Astrocyte (in vitro differentiated cells and primary cell): Measurements from ENCODE around the gene CCDC74A. TPM values are rescaled to one million over a fixed set of nuclear protein-coding genes. Genes with fewer than 3 reads are reported as not detected.
"Not testable (repeated sequence)": the region's sequence is repeated elsewhere in the genome, so short reads cannot be mapped to it uniquely, and the experiment has no call there.

Experiments used
- DNase-seq: peaks from one replicate; pipeline ENCODE4 v3.0.0-alpha.2; 2010; ENCODE audit warnings: low read depth
- FAIRE-seq: peaks from 2 replicates; lab custom pipeline; 2011; peaks lifted over from hg19 to GRCh38; lab: Jason Lieb, UNC
- H2AFZ ChIP-seq: 2 replicates; pipeline ENCODE4 v1.6.0; 2012; ENCODE audit warnings: low read depth, low read length, inconsistent platforms
- H3K27ac ChIP-seq: 2 replicates; pipeline ENCODE4 v1.5.1; 2011; ENCODE audit warnings: low read depth, low read length, inconsistent platforms
- H3K27me3 ChIP-seq: 2 replicates; pipeline ENCODE4 v1.6.0; 2011; ENCODE audit warnings: low read length, inconsistent platforms; ENCODE audit not compliant: insufficient read depth
- H3K36me3 ChIP-seq: 2 replicates; pipeline ENCODE4 v1.5.1; 2011; ENCODE audit warnings: low read length, inconsistent platforms; ENCODE audit not compliant: insufficient read depth
- H3K4me1 ChIP-seq: 2 replicates; pipeline ENCODE4 v1.5.1; 2011; ENCODE audit warnings: low read length, inconsistent platforms; ENCODE audit not compliant: insufficient read depth
- H3K4me2 ChIP-seq: 2 replicates; pipeline ENCODE4 v1.6.0; 2012; ENCODE audit warnings: low read length, inconsistent platforms
- H3K4me3 ChIP-seq: 2 replicates; pipeline ENCODE4 v1.5.1; 2011; ENCODE audit warnings: low read depth, mild to moderate bottlenecking, low read length, inconsistent platforms; ENCODE audit not compliant: insufficient read depth
- H3K79me2 ChIP-seq: 2 replicates; pipeline ENCODE4 v1.6.0; 2012; ENCODE audit warnings: mild to moderate bottlenecking, low read length, inconsistent platforms; ENCODE audit not compliant: insufficient read depth
- H3K9ac ChIP-seq: 2 replicates; pipeline ENCODE4 v1.6.0; 2012; ENCODE audit warnings: mild to moderate bottlenecking, low read length, inconsistent platforms
- H3K9me3 ChIP-seq: 2 replicates; pipeline ENCODE4 v1.5.1; 2012; ENCODE audit warnings: low read depth, mild to moderate bottlenecking, low read length, inconsistent platforms; ENCODE audit not compliant: insufficient read depth
- H4K20me1 ChIP-seq: 2 replicates; pipeline ENCODE4 v1.6.0; 2012; ENCODE audit warnings: low read length, inconsistent platforms; ENCODE audit not compliant: insufficient read depth
- H3K27ac Mint-ChIP-seq: one replicate; pipeline ENCODE4 v1.8.0; 2021; ENCODE audit warnings: mild to moderate bottlenecking, mixed read lengths; ENCODE audit not compliant: unreplicated experiment
- H3K27me3 Mint-ChIP-seq: one replicate; pipeline ENCODE4 v1.8.0; 2021; ENCODE audit warnings: low read depth, mixed read lengths; ENCODE audit not compliant: unreplicated experiment
- H3K36me3 Mint-ChIP-seq: one replicate; pipeline ENCODE4 v1.8.0; 2021; ENCODE audit warnings: low read depth, mixed read lengths; ENCODE audit not compliant: unreplicated experiment
- H3K4me1 Mint-ChIP-seq: one replicate; pipeline ENCODE4 v1.8.0; 2021; ENCODE audit warnings: low read depth, mixed read lengths; ENCODE audit not compliant: unreplicated experiment
- H3K4me3 Mint-ChIP-seq: one replicate; pipeline ENCODE4 v1.8.0; 2021; ENCODE audit warnings: mild to moderate bottlenecking, moderate library complexity, mixed read lengths; ENCODE audit not compliant: unreplicated experiment
- H3K9me3 Mint-ChIP-seq: one replicate; pipeline ENCODE4 v1.8.0; 2021; ENCODE audit warnings: mild to moderate bottlenecking, mixed read lengths; ENCODE audit not compliant: unreplicated experiment
- CTCF ChIP-seq: IDR thresholded peaks from 2 replicates; pipeline ENCODE4 v1.5.1; 2011; ENCODE audit warnings: low read depth, mild to moderate bottlenecking, inconsistent platforms, low read length, moderate library complexity; ENCODE audit not compliant: insufficient read depth
- EZH2 ChIP-seq: IDR thresholded peaks from 2 replicates; pipeline ENCODE4 v1.6.1; 2012; ENCODE audit warnings: mild to moderate bottlenecking, low read length, inconsistent platforms; ENCODE audit not compliant: insufficient read depth
- total RNA-seq: library from RNA; stranded (reverse); gene quantifications from 2 replicates; pipeline ENCODE4 v1.2.1, GENCODE V29; 2021

CCDC74A gene
- total RNA-seq, 1 donor from 2014 or later, result 7.2 TPM

- not testable (repeated sequence) for H3K9me3 ChIP-seq, H3K4me3 Mint-ChIP-seq, H3K4me3 ChIP-seq, H4K20me1 ChIP-seq, H3K4me1 Mint-ChIP-seq, H3K4me2 ChIP-seq, H3K27me3 Mint-ChIP-seq, H3K27ac Mint-ChIP-seq, DNase-seq, H2AFZ ChIP-seq, H3K36me3 ChIP-seq, H3K9me3 Mint-ChIP-seq, H3K4me1 ChIP-seq, H3K27me3 ChIP-seq, FAIRE-seq, H3K27ac ChIP-seq, H3K9ac ChIP-seq
- H3K79me2 ChIP-seq, result peaks cover 10% of the 10 kb centered on the region
- peaks cover 11% of the 10 kb centered on the region for H3K36me3 Mint-ChIP-seq
Observed at GRCh38 chr2:131503587-131503986, 24.1 kb upstream of the CCDC74A start.

GRCh38 chr2:131504082-131504750, 23.5 kb upstream of the CCDC74A start:
- peaks cover 11% of the 10 kb centered on the region for H3K36me3 Mint-ChIP-seq
- not testable (repeated sequence) for H4K20me1 ChIP-seq, H3K4me3 Mint-ChIP-seq, H3K36me3 ChIP-seq, H3K4me2 ChIP-seq, H3K9me3 ChIP-seq, DNase-seq, H3K9me3 Mint-ChIP-seq, H3K4me1 Mint-ChIP-seq, H3K27me3 Mint-ChIP-seq, H3K27me3 ChIP-seq, FAIRE-seq, H2AFZ ChIP-seq, H3K9ac ChIP-seq, H3K79me2 ChIP-seq, H3K4me1 ChIP-seq, H3K4me3 ChIP-seq, H3K27ac ChIP-seq, H3K27ac Mint-ChIP-seq

- no peak overlapping the region for H3K4me3 Mint-ChIP-seq
- H3K36me3 Mint-ChIP-seq, result peaks cover 8% of the 10 kb centered on the region
- Histone ChIP-seq H4K20me1 (no peaks in the 10 kb centered on the region), H2AFZ (no peak overlapping the region), H3K4me3 (no peak overlapping the region), H3K4me2 (no peak overlapping the region), H3K9me3 (no peaks in the 10 kb centered on the region), H3K4me1 (peaks cover 2% of the 10 kb centered on the region), H3K36me3 (peaks cover 3% of the 10 kb centered on the region), H3K27me3 (no peaks in the 10 kb centered on the region), H3K27ac (no peak overlapping the region), H3K9ac (no peak overlapping the region), H3K79me2 (no peaks in the 10 kb centered on the region)
- no peak overlapping the region for H3K27ac Mint-ChIP-seq
- DNase-seq, result no peak
- peaks cover 8% of the 10 kb centered on the region for H3K4me1 Mint-ChIP-seq
- FAIRE-seq, result no peak
- H3K9me3 Mint-ChIP-seq, result no peaks in the 10 kb centered on the region
- TF ChIP-seq EZH2 (no peak), CTCF (no peak)
- H3K27me3 Mint-ChIP-seq, result no peaks in the 10 kb centered on the region
Observed at GRCh38 chr2:131509615-131510014, 18.1 kb upstream of the CCDC74A start.

- not testable (repeated sequence) for H3K36me3 Mint-ChIP-seq, H3K27me3 Mint-ChIP-seq, H3K4me2 ChIP-seq, H3K9me3 ChIP-seq, H3K9me3 Mint-ChIP-seq, H3K79me2 ChIP-seq, H3K4me1 Mint-ChIP-seq, H2AFZ ChIP-seq, H3K27me3 ChIP-seq, FAIRE-seq, H3K27ac ChIP-seq, H3K27ac Mint-ChIP-seq, H3K4me3 Mint-ChIP-seq, H3K36me3 ChIP-seq, H3K4me1 ChIP-seq, H3K4me3 ChIP-seq, H4K20me1 ChIP-seq, H3K9ac ChIP-seq
- DNase-seq, result peak; percentile 65
Observed at GRCh38 chr2:131511291-131511968, 16.3 kb upstream of the CCDC74A start.

GRCh38 chr2:131511969-131512870, 15.5 kb upstream of the CCDC74A start:
- H3K4me2 ChIP-seq, H3K27ac ChIP-seq, H3K4me1 Mint-ChIP-seq, H3K36me3 Mint-ChIP-seq, H3K9me3 ChIP-seq, H3K27me3 Mint-ChIP-seq, H3K4me1 ChIP-seq, H3K79me2 ChIP-seq, H3K36me3 ChIP-seq, H3K4me3 ChIP-seq, H4K20me1 ChIP-seq, H3K4me3 Mint-ChIP-seq, H3K9me3 Mint-ChIP-seq, FAIRE-seq, H3K27me3 ChIP-seq, DNase-seq, H3K9ac ChIP-seq, H2AFZ ChIP-seq: not testable (repeated sequence)
- H3K27ac Mint-ChIP-seq, result peak overlapping the region; percentile 22
